GM19240 (cell line): ENCODE measurements around the gene C1orf159.
"Not testable (repeated sequence)": the region's sequence is repeated elsewhere in the genome, so short reads cannot be mapped to it uniquely, and the experiment has no call there.

Experiments
- DNase-seq: peaks from one replicate; pipeline ENCODE4 v3.0.0; 2011; ENCODE audit warnings: low spot score; ENCODE audit not compliant: insufficient read length

C1orf159 gene

GRCh38 chr1:1067860-1068516 is 47.9 kb downstream of the C1orf159 start:
- DNase-seq, result no peak

GRCh38 chr1:1067284-1067859 is 48.5 kb downstream of the C1orf159 start:
- no peak for DNase-seq

GRCh38 chr1:1066403-1067283 is 49.2 kb downstream of the C1orf159 start:
- DNase-seq, result no peak

- not testable (repeated sequence) for DNase-seq
Observed at GRCh38 chr1:1065940-1066304, 50.0 kb downstream of the C1orf159 start.

GRCh38 chr1:1065265-1065939 is 50.5 kb downstream of the C1orf159 start:
- DNase-seq, result no peak

GRCh38 chr1:1063945-1064831 is 51.7 kb downstream of the C1orf159 start:
- DNase-seq, result peak; percentile 96

- no peak for DNase-seq
Observed at GRCh38 chr1:1063261-1063944, 52.5 kb downstream of the C1orf159 start.

- DNase-seq, result no peak
Observed at GRCh38 chr1:1062348-1063163, 53.3 kb downstream of the C1orf159 start.

- no peak for DNase-seq
Observed at GRCh38 chr1:1061682-1062345, 54.1 kb downstream of the C1orf159 start.

- DNase-seq, result no peak
Observed at GRCh38 chr1:1060281-1061000, 55.4 kb downstream of the C1orf159 start.

- peak; percentile 99 for DNase-seq
Observed at GRCh38 chr1:1059494-1060280, 56.2 kb downstream of the C1orf159 start.

- DNase-seq, result no peak
Observed at GRCh38 chr1:1058921-1059493, 56.9 kb downstream of the C1orf159 start.

- no peak for DNase-seq
Observed at GRCh38 chr1:1058088-1058905, 57.6 kb downstream of the C1orf159 start.

GRCh38 chr1:1057769-1058087 is 58.2 kb downstream of the C1orf159 start:
- DNase-seq, result not testable (repeated sequence)

- no peak for DNase-seq
Observed at GRCh38 chr1:1055841-1056736, 59.8 kb downstream of the C1orf159 start.
